H1 (cell line): ENCODE data around the gene C19orf67. TPM values are rescaled to one million over a fixed set of nuclear protein-coding genes. Genes with fewer than 3 reads are reported as not detected.

Source experiments
- CTCF ChIA-PET: fragments of 300-600 bp; sonication (Branson Sonifier 250); formaldehyde crosslinking; loops from one replicate; lab custom pipeline; 2021; ENCODE audit not compliant: partially characterized antibody; lab: Charles Lee
- POLR2A ChIA-PET: fragments of 300-600 bp; sonication (Branson Sonifier 250); formaldehyde crosslinking; loops from one replicate; lab custom pipeline; 2021; ENCODE audit warnings: inconsistent platforms; ENCODE audit not compliant: partially characterized antibody; lab: Charles Lee
- DNase-seq, 2 experiments: peaks; one replicate each; pipeline versions ENCODE4 v3.0.0 to v3.0.0-alpha.2; 2010 to 2022; ENCODE audit warnings: low spot score in 2 of 2, low read depth in 1 of 2, mixed read lengths in 1 of 2
- FAIRE-seq: peaks from 2 replicates; lab custom pipeline; 2011; peaks lifted over from hg19 to GRCh38; lab: Jason Lieb, UNC
- H2AFZ ChIP-seq: 2 replicates; pipeline ENCODE4 v1.8.1; 2012; ENCODE audit warnings: low read length, inconsistent platforms
- H2AK5ac ChIP-seq: 2 replicates; pipeline ENCODE4 v1.6.1; 2013; ENCODE audit warnings: low read depth, low read length
- H2BK120ac ChIP-seq: replicated peaks from 2 replicates; pipeline ENCODE3; 2013; ENCODE audit warnings: low read depth, low read length, inconsistent platforms
- H2BK12ac ChIP-seq: 2 replicates; pipeline ENCODE4 v1.6.1; 2013; ENCODE audit warnings: low read depth, low read length
- H2BK15ac ChIP-seq: 2 replicates; pipeline ENCODE4 v1.6.1; 2013; ENCODE audit warnings: low read length
- H2BK20ac ChIP-seq: 2 replicates; pipeline ENCODE4 v1.6.1; 2013; ENCODE audit warnings: low read length
- H2BK5ac ChIP-seq: 2 replicates; pipeline ENCODE4 v1.6.1; 2013; ENCODE audit warnings: low read depth, low read length
- H3K14ac ChIP-seq: 2 replicates; pipeline ENCODE4 v1.6.1; 2013; ENCODE audit warnings: inconsistent platforms; ENCODE audit not compliant: insufficient read length
- H3K18ac ChIP-seq: 2 replicates; pipeline ENCODE4 v1.6.1; 2013; ENCODE audit warnings: low read length; ENCODE audit errors: extremely low read depth
- H3K23ac ChIP-seq: 2 replicates; pipeline ENCODE4 v1.6.1; 2013; ENCODE audit warnings: inconsistent platforms; ENCODE audit not compliant: insufficient read length
- H3K23me2 ChIP-seq: 2 replicates; pipeline ENCODE4 v1.6.1; 2013; ENCODE audit warnings: low read depth, low read length
- H3K27ac ChIP-seq: 2 replicates; pipeline ENCODE4 v1.6.1; 2011; ENCODE audit warnings: low read depth, low read length, inconsistent platforms
- H3K27me3 ChIP-seq, 4 experiments: replicated peaks in 1 of 4; 1 replicate in 1 of 4; 2 replicates in 3 of 4; pipeline versions ENCODE4 v1.6.1 to v1.8.1; 2011 to 2013; ENCODE audit warnings: low read length in 3 of 4, mild to moderate bottlenecking in 3 of 4, inconsistent platforms in 2 of 4, mixed read lengths in 2 of 4, moderate library complexity in 1 of 4; ENCODE audit not compliant: control insufficient read depth in 3 of 4, insufficient read depth in 3 of 4; ENCODE audit errors: extremely low read depth in 1 of 4
- H3K36me3 ChIP-seq, 4 experiments: 2 replicates each; pipeline versions ENCODE4 v1.6.1 to v1.8.1; 2011 to 2013; ENCODE audit warnings: mild to moderate bottlenecking in 4 of 4, low read length in 3 of 4, moderate library complexity in 2 of 4, control low read depth in 1 of 4, inconsistent platforms in 1 of 4; ENCODE audit not compliant: insufficient read depth in 4 of 4, control insufficient read depth in 2 of 4
- H3K4ac ChIP-seq: replicated peaks from 2 replicates; pipeline ENCODE3; 2013; ENCODE audit warnings: low read length, low read depth, mixed read lengths, inconsistent platforms; ENCODE audit not compliant: insufficient read length
- H3K4me1 ChIP-seq, 4 experiments: replicated peaks in 1 of 4; 1 replicate in 1 of 4; 2 replicates in 3 of 4; pipeline versions ENCODE4 v1.6.1 to v1.8.1; 2011 to 2013; ENCODE audit warnings: low read length in 3 of 4, inconsistent platforms in 2 of 4, mixed read lengths in 1 of 4; ENCODE audit not compliant: insufficient read depth in 4 of 4, control insufficient read depth in 3 of 4
- H3K4me2 ChIP-seq, 2 experiments: 2 replicates each; pipeline versions ENCODE4 v1.6.1 to v1.8.1; 2011 to 2013; ENCODE audit warnings: low read depth in 2 of 2, low read length in 2 of 2, control low read depth in 1 of 2, inconsistent platforms in 1 of 2, mild to moderate bottlenecking in 1 of 2; ENCODE audit not compliant: insufficient read depth in 1 of 2
- H3K4me3 ChIP-seq, 4 experiments: fragments of 200-600, 300-600 bp in 1 of 4; sonication (generic), shearing (Covaris generic), sonication (Bioruptor Twin) in 1 of 4; 2 replicates each; pipeline versions ENCODE4 v1.5.1 to v1.8.1; 2011 to 2016; ENCODE audit warnings: low read length in 4 of 4, low read depth in 3 of 4, control low read depth in 2 of 4, inconsistent platforms in 2 of 4, mild to moderate bottlenecking in 2 of 4, mixed read lengths in 1 of 4, moderate library complexity in 1 of 4; ENCODE audit not compliant: insufficient read depth in 2 of 4; ENCODE audit errors: extremely low read depth in 1 of 4
- H3K56ac ChIP-seq: replicated peaks from 2 replicates; pipeline ENCODE3; 2013; ENCODE audit warnings: low read depth, mild to moderate bottlenecking, mixed read lengths, low read length, inconsistent platforms; ENCODE audit not compliant: insufficient read length
- H3K79me1 ChIP-seq: 2 replicates; pipeline ENCODE4 v1.6.1; 2013; ENCODE audit warnings: low read depth, low read length, control low read depth
- H3K79me2 ChIP-seq, 2 experiments: 2 replicates each; pipeline versions ENCODE4 v1.6.1 to v1.8.1; 2012 to 2013; ENCODE audit warnings: low read length in 2 of 2, mild to moderate bottlenecking in 2 of 2, inconsistent platforms in 1 of 2; ENCODE audit not compliant: insufficient read depth in 2 of 2, control insufficient read depth in 1 of 2
- H3K9ac ChIP-seq, 4 experiments: replicated peaks in 1 of 4; 1 replicate in 1 of 4; 2 replicates in 3 of 4; pipeline versions ENCODE4 v1.6.1 to v1.8.1; 2011 to 2013; ENCODE audit warnings: low read depth in 3 of 4, low read length in 3 of 4, control low read depth in 2 of 4, mild to moderate bottlenecking in 2 of 4, moderate library complexity in 2 of 4, inconsistent platforms in 1 of 4; ENCODE audit errors: extremely low read depth in 1 of 4
- H3K9me3 ChIP-seq, 2 experiments: 2 replicates each; pipeline versions ENCODE4 v1.6.1 to v1.8.1; 2012 to 2013; ENCODE audit warnings: mild to moderate bottlenecking in 2 of 2, moderate library complexity in 2 of 2, control low read depth in 1 of 2, inconsistent platforms in 1 of 2, low read depth in 1 of 2, low read length in 1 of 2, mixed read lengths in 1 of 2; ENCODE audit not compliant: insufficient read depth in 2 of 2
- H4K20me1 ChIP-seq, 2 experiments: replicated peaks in 1 of 2; 2 replicates each; pipeline versions ENCODE3 to v1.8.1; 2011 to 2013; ENCODE audit warnings: inconsistent platforms in 2 of 2, low read length in 2 of 2, mild to moderate bottlenecking in 1 of 2; ENCODE audit not compliant: insufficient read depth in 2 of 2, control insufficient read depth in 1 of 2
- H4K5ac ChIP-seq: 2 replicates; pipeline ENCODE4 v1.6.1; 2013; ENCODE audit warnings: low read length, low read depth, mixed read lengths, inconsistent platforms; ENCODE audit not compliant: insufficient read length
- H4K8ac ChIP-seq: 2 replicates; pipeline ENCODE4 v1.8.0; 2013; ENCODE audit warnings: mild to moderate bottlenecking, moderate library complexity, low read length, inconsistent platforms; ENCODE audit not compliant: insufficient read depth; ENCODE audit errors: extremely low read depth
- H4K91ac ChIP-seq: replicated peaks from 2 replicates; pipeline ENCODE3; 2013; ENCODE audit warnings: low read length, mixed read lengths, inconsistent platforms; ENCODE audit not compliant: insufficient read length
- JUN ChIP-seq: IDR thresholded peaks from 2 replicates; pipeline ENCODE4 v1.6.1; 2011; ENCODE audit warnings: low read depth, mild to moderate bottlenecking, improper control_type of control experiment, low read length
- MAFK ChIP-seq: IDR thresholded peaks from 2 replicates; pipeline ENCODE4 v1.6.1; 2012; ENCODE audit warnings: low read depth, mild to moderate bottlenecking, improper control_type of control experiment, low read length
- NRF1 ChIP-seq: IDR thresholded peaks from 2 replicates; pipeline ENCODE4 v1.6.1; 2011; ENCODE audit warnings: mild to moderate bottlenecking, low read depth, low read length, improper control_type of control experiment
- PHF8 ChIP-seq: fragments of 200-600 bp; sonication (generic); conservative IDR thresholded peaks from 2 replicates; pipeline ENCODE4 v1.7.1; 2012; ENCODE audit warnings: low read depth, mild to moderate bottlenecking, inconsistent platforms, low read length, moderate library complexity
- POU5F1 ChIP-seq: IDR thresholded peaks from 2 replicates; pipeline ENCODE4 v1.6.1; 2011; ENCODE audit warnings: low read depth, mild to moderate bottlenecking, low read length, moderate library complexity
- WGBS, 2 experiments: shearing (Covaris generic) in 1 of 2; methylation state at CpG; one replicate each; pipeline versions ENCODE4 v1.1.6 to v1.1.7; 2013 to 2015; ENCODE audit warnings: low lambda C conversion rate in 2 of 2, mixed read lengths in 2 of 2, inconsistent platforms in 1 of 2, low coverage in 1 of 2, missing lambda C conversion rate in 1 of 2; ENCODE audit not compliant: insufficient replicate concordance in 2 of 2, insufficient coverage in 1 of 2, insufficient read length in 1 of 2; ENCODE audit errors: extremely low coverage in 1 of 2, missing lambda C conversion rate in 1 of 2; 5-methylcytosine and 5-hydroxymethylcytosine counted together
- polyA plus RNA-seq, 7 experiments: library from polyadenylated mRNA; depleted of rRNA in 3 of 7; stranded (reverse) in 5 of 7; unstranded in 2 of 7; fragments of >200 nt in 5 of 7; fragments of 200-250 nt in 2 of 7; gene quantifications; 1 replicate in 5 of 7; 2 replicates in 1 of 7; 4 replicates in 1 of 7; pipeline versions ENCODE4 v1.2.1 to v1.2.3, GENCODE V29; 2011 to 2013; ENCODE audit warnings: missing spikeins in 2 of 7, mixed read lengths in 2 of 7
- total RNA-seq: library from RNA; stranded (reverse); fragmentation: NEBNext Ultra II Directional; extraction: Animal tissue kit (Norgen Biotek cat#: 25700); gene quantifications from 2 replicates; pipeline ENCODE4 v1.2.1, GENCODE V29; 2021

The C19orf67 gene
- total and polyA plus RNA-seq, 2 of the 8 experiments (the other 6 are each of a cell fraction or from before 2014, with no cell fraction given), result 0.12 TPM; not detected in 1

GRCh38 chr19:14035706-14036105 is 49.9 kb downstream of the C19orf67 start:
- Histone ChIP-seq H3K79me1 (no peaks in the 10 kb centered on the region), H3K27me3 (peaks cover 0 to 6% (median 6%) of the 10 kb centered on the region in 4 experiments; a peak in 4 of 7 replicates), H3K9ac (no peak overlapping the region), H4K20me1 (no peaks in the 10 kb centered on the region), H3K4me1 (peaks cover 0 to 6% (median 3%) of the 10 kb centered on the region in 4 experiments; a peak in 6 of 7 replicates), H2BK12ac (no peak overlapping the region), H2BK5ac (no peak overlapping the region), H3K4me3 (no peak overlapping the region), H2BK15ac (no peak overlapping the region), H3K4ac (no peak overlapping the region), H3K36me3 (no peaks in the 10 kb centered on the region), H3K14ac (no peak overlapping the region), H3K23ac (no peak overlapping the region), H3K23me2 (peaks cover 8% of the 10 kb centered on the region; the same call in 1 of the 2 replicates), H4K5ac (no peak overlapping the region), H3K79me2 (no peaks in the 10 kb centered on the region), H2AK5ac (no peak overlapping the region), H2BK120ac (no peak overlapping the region), H3K27ac (no peak overlapping the region), H2AFZ (no peak overlapping the region), H3K9me3 (no peaks in the 10 kb centered on the region), H4K8ac (no peak overlapping the region), H2BK20ac (no peak overlapping the region), H4K91ac (no peak overlapping the region), H3K4me2 (no peak overlapping the region), H3K18ac (no peak overlapping the region), H3K56ac (no peak overlapping the region)
- POLR2A ChIA-PET, result interaction anchor here (1.0 to 1.1 kb wide), 2 partner anchors 14 to 100 kb away, joined by 3 to 5 read pairs; no protein-coding TSS in a partner anchor
- 87% methylated on average over 5 of the region's 7 CpGs; no CpG with 5 or more reads in 1 of the 2 experiments for WGBS, 2 experiments
- no peak for DNase-seq
- TF ChIP-seq PHF8, result no peak
- no peak for TF ChIP-seq JUN
- no peak for TF ChIP-seq POU5F1
- no peak for TF ChIP-seq MAFK
- no peak for TF ChIP-seq NRF1
- no peak for FAIRE-seq
- CTCF ChIA-PET, result interaction anchor here (0.6 to 2.0 kb wide), 7 partner anchors 12 to 121 kb away, joined by 3 to 9 read pairs (median 3); no protein-coding TSS in a partner anchor
